ENCODE results near the gene CPA5. TPM values are rescaled to one million over a fixed set of nuclear protein-coding genes. Genes with fewer than 3 reads are reported as not detected.

Gene CPA5
- total RNA-seq, 2 donors from 2014 or later: 1.7 to 9.9 TPM

DNA sequence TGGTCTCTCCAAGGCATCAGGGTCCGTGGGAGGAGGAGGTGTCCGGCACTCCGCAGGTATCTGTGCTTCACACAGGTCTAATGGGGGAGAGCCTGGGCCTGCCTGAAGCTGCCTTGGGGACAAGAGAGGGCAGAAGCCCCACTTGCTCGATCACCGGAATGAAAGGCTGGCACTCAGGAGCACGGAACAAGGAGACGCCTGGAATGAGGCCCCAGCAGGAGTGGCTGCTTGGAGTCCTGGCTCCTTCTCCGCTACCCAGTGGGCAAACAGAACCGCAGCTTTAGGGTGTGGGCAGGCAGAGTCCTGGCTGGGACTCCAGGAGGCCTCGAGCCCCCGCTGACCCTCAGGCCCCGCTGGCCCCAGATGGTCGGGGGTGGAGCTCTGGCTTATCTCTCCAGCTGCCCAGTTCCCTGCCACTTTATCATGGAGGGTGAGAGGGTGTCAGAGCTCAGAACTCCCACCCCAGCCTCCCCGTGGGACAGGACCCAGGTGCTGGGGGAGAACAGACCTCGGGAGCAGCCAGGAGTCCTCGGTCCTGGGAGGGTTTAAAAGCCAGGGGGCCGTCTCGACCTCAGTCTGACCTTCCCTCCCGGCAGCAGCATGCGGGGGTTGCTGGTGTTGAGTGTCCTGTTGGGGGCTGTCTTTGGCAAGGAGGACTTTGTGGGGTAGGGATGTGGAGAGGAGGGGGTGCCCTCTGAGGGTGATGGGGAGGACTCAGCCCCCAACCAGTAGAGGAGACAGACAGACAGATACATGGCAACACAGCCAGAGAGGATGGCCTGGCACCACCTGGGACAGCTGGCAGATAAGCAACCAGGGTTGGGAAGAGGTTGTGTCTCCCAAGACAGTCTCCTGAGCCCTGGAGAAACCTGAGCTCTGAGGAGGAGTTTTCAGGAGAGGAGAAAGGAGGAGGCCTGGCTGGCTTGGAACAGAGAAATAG, 35.6 kb downstream of the CPA5 start, which contains the start of gene CPA1:
TSS of gene CPA1 (plus strand) at position 574 of the 940 bp plus-strand sequence. CDS start at position 601, 27 bp downstream.
- DNase-seq (ENCODE audit: low spot score in 2 of 2) (no peak), ATAC-seq (no peak)
- peak within 1 kb of the TSS in 1 of 2 donors; percentile 20 for H3K27ac Mint-ChIP-seq
- H3K36me3 Mint-ChIP-seq: peaks cover 8 to 18% of the 10 kb centered on the region in 2 donors
- peaks cover 4 to 15% of the 10 kb centered on the region in 2 donors for H3K9me3 Mint-ChIP-seq

DNA sequence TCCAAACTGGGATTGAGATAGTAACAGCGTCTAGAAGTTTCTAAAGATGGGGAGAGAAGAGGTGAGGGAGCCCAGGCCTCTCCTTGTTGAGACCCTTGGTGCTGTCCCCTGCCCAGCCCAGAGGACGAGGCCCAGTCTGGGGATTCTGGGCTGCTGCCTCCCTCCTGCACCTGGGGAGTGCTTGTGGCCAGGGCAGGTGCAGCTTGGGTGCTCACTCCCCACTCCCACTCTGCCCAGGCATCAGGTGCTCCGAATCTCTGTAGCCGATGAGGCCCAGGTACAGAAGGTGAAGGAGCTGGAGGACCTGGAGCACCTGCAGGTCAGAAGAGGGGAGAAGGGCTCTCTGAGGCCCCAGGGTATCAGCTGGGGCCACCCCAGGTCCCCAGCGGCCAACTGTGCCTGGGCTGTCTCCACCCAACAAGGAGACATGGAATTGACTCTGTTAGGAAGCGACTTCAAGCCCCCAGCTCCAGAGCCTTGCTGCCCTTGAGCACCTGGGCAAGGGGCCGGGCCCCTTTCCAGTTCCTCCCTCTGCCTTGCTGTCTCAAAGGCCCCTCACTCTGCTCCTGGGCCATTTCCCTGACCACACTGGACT, 36.3 kb downstream of the CPA5 start:
- Mint-ChIP-seq H3K27ac (peak overlapping the region in 1 of 2 donors; percentile 20), H3K36me3 (peaks cover 8 to 15% of the 10 kb centered on the region in 2 donors), H3K9me3 (peaks cover 4 to 15% of the 10 kb centered on the region in 2 donors)
- DNase-seq (ENCODE audit: low spot score in 2 of 2): no peak
- no peak for ATAC-seq

- DNase-seq (ENCODE audit: low spot score in 2 of 2): no peak
- H3K27ac Mint-ChIP-seq: peak overlapping the region in 1 of 2 donors; percentile 20
- no peak for ATAC-seq
- peaks cover 1 to 8% of the 10 kb centered on the region in 2 donors for H3K36me3 Mint-ChIP-seq
- peaks cover under 1 to 8% of the 10 kb centered on the region in 2 donors for H3K9me3 Mint-ChIP-seq
Measured at GRCh38 chr7:130381468-130382312, 37.1 kb downstream of the CPA5 start.

GRCh38 chr7:130383187-130383980, 38.8 kb downstream of the CPA5 start:
- no peaks in the 10 kb centered on the region for H3K9me3 Mint-ChIP-seq
- no peak for ATAC-seq
- no peak overlapping the region for H3K27ac Mint-ChIP-seq
- no peak for DNase-seq (ENCODE audit: low spot score in 2 of 2)
- H3K36me3 Mint-ChIP-seq: no peaks in the 10 kb centered on the region

DNA sequence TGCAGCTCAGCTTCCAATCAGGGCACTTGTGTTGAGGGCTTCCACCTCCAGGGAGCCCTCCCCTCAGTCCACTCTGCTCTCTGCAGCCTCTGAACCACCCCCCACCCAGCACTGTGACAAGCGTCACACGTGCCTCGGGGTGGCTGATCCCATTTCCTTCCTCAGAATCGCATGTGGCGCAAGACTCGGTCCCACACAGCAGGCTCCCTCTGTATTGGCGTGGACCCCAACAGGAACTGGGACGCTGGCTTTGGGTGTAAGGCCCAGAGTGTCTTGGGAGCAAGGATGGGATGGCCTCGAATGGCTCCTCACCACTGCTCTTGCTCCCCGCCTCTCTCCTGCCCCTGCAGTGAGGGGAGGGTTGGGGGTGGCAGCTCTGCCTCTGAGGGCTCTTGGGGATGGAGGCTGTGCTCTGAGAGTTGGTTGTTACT, 39.8 kb downstream of the CPA5 start:
- Mint-ChIP-seq H3K36me3 (no peaks in the 10 kb centered on the region), H3K9me3 (no peaks in the 10 kb centered on the region), H3K27ac (peak overlapping the region in 1 of 2 donors; percentile 22)
- no peak for ATAC-seq
- no peak for DNase-seq (ENCODE audit: low spot score in 2 of 2)

DNA sequence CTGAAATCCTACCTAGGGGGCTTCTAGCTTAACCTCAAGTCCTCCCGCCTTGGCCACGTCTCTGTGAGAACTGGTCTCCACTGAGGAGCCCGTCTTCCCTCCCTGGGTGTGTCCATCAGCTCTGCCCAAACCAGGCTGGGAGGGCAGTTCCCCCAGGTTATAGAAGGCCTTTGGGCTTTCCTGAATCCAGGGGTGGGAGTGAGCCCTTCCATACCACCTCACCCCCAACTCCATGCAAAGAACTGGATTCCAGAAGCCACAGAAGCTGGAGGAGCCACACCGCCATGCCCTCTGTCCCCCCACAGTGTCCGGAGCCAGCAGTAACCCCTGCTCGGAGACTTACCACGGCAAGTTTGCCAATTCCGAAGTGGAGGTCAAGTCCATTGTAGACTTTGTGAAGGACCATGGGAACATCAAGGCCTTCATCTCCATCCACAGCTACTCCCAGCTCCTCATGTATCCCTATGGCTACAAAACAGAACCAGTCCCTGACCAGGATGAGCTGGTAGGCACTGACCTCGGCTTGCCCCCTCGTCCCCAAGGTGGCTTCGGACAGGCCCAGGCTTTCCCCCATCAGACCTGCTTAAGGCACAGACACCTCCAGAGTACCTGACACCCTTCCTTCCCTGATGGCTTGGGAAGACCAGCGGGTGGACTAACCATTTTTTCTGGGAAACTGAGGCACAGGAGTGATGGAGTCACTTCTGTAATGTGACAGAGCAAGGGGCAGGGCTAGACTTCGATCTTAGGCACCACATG, 40.4 kb downstream of the CPA5 start:
- Mint-ChIP-seq H3K27ac (no peak overlapping the region), H3K36me3 (no peaks in the 10 kb centered on the region), H3K9me3 (no peaks in the 10 kb centered on the region)
- no peak for ATAC-seq
- DNase-seq (ENCODE audit: low spot score in 2 of 2): no peak

DNA sequence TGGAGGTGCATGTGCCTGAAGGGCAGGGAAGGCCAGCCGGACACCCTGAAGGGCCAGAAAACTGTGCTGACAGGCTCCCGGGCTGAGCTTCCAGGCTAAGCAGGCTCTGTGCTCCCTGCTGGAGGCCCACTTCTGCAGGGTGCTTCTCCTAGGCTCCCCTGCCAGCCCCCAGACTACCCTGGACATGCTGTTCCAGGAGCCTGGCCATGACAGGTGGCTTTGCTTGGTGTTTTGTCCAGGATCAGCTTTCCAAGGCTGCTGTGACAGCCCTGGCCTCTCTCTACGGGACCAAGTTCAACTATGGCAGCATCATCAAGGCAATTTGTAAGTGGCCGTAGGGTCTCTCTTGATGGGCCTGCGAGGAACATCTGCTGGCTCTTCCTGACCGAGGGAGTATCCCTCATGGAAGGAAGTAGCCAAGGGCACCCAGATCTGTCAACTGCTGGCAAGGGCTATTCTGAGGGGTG, 41.0 kb downstream of the CPA5 start:
- DNase-seq (ENCODE audit: low spot score in 2 of 2) (no peak), ATAC-seq (no peak)
- Mint-ChIP-seq H3K27ac (no peak overlapping the region), H3K36me3 (no peaks in the 10 kb centered on the region), H3K9me3 (no peaks in the 10 kb centered on the region)

- H3K27ac Mint-ChIP-seq: no peak overlapping the region
- ATAC-seq (no peak), DNase-seq (ENCODE audit: low spot score in 2 of 2) (no peak)
- H3K9me3 Mint-ChIP-seq: no peaks in the 10 kb centered on the region
- no peaks in the 10 kb centered on the region for H3K36me3 Mint-ChIP-seq
Measured at GRCh38 chr7:130386876-130387275, 42.3 kb downstream of the CPA5 start.

DNA sequence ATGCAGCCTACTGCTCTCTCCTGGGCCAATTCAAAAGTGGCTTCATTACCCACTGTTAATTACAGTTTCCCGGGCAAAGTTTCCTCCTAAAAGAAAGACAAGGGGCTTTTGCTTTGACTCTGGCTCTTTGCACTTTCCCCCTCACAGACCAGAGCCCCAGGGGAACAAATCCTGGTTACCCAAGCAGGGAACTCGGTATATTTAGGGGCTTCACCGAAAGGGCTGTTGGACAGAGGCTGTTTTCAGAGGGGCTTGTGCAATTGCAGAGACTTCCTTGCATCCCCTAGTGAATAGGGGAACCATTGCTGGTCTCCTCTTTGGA, 42.7 kb downstream of the CPA5 start:
- ATAC-seq (no peak), DNase-seq (ENCODE audit: low spot score in 2 of 2) (no peak)
- H3K36me3 Mint-ChIP-seq: no peaks in the 10 kb centered on the region
- H3K27ac Mint-ChIP-seq: no peak overlapping the region
- no peaks in the 10 kb centered on the region for H3K9me3 Mint-ChIP-seq

DNA sequence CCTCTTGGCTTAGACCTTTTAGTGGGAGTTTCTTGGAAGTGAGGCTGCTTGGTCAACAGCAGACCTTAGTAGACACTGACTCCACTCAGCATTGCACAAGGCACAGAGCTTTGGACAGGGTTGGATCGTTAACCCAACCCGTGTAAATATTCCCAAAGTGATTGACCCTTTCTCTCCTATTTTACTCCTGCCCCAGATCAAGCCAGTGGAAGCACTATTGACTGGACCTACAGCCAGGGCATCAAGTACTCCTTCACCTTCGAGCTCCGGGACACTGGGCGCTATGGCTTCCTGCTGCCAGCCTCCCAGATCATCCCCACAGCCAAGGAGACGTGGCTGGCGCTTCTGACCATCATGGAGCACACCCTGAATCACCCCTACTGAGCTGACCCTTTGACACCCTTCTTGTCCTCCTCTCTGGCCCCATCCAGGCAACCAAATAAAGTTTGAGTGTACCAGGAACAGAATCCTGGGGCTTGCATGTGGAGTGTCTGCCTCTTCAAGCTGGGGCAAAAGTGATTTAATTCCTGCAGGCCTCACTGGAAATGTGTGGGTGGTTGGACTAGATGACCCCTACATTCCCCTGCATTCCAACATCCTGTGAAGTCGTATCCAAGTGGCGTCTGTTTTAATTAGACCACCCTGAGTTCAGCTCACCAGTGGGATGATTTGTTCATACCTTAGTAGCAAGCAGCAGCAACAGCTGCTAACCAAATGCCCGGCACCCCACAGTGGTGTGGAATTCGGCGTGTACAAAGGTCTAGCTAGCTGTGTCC, 43.2 kb downstream of the CPA5 start:
- Mint-ChIP-seq H3K9me3 (no peaks in the 10 kb centered on the region), H3K27ac (no peak overlapping the region), H3K36me3 (no peaks in the 10 kb centered on the region)
- DNase-seq (ENCODE audit: low spot score in 2 of 2) (no peak), ATAC-seq (no peak)

GRCh38 chr7:130388671-130389070, 44.1 kb downstream of the CPA5 start:
- ATAC-seq: no peak
- Mint-ChIP-seq H3K27ac (no peak overlapping the region), H3K9me3 (no peaks in the 10 kb centered on the region), H3K36me3 (no peaks in the 10 kb centered on the region)
- no peak for DNase-seq (ENCODE audit: low spot score in 2 of 2)

GRCh38 chr7:130390486-130390885, 45.9 kb downstream of the CPA5 start:
- H3K36me3 Mint-ChIP-seq: no peaks in the 10 kb centered on the region
- H3K9me3 Mint-ChIP-seq: no peaks in the 10 kb centered on the region
- no peak for ATAC-seq

GRCh38 chr7:130393101-130393561, 48.5 kb downstream of the CPA5 start:
- peak in 1 of 2 donors; percentile 43 for ATAC-seq
- peak overlapping the region in 1 of 2 donors; percentile 82 for H3K27ac Mint-ChIP-seq
- DNase-seq (ENCODE audit: low spot score in 2 of 2): no peak
- H3K9me3 Mint-ChIP-seq: no peaks in the 10 kb centered on the region
- peaks cover 0 to 4% of the 10 kb centered on the region in 2 donors for H3K36me3 Mint-ChIP-seq

More at GRCh38 chr7:130390486-130390885, 45.9 kb downstream of the CPA5 start:
- DNase-seq (ENCODE audit: low spot score in 2 of 2): no peak
- no peak overlapping the region for H3K27ac Mint-ChIP-seq

- Mint-ChIP-seq H3K9me3 (no peaks in the 10 kb centered on the region), H3K36me3 (peaks cover 0 to 4% of the 10 kb centered on the region in 2 donors), H3K27ac (peak overlapping the region; percentile 44 to 82)
- ATAC-seq (peak in 1 of 2 donors; percentile 43), DNase-seq (ENCODE audit: low spot score in 2 of 2) (no peak)
Measured at GRCh38 chr7:130393841-130394411, 49.3 kb downstream of the CPA5 start.
